ENCODE measurements around the gene ENOPH1.

Gene ENOPH1

GRCh38 chr4:82482387-82482786, 52.0 kb downstream of the ENOPH1 start:
- DNase-seq (ENCODE audit: extremely low spot score) = no peak
- TF ChIP-seq BHLHE40 (IDR thresholded peaks at IDR 0.05; ENCODE audit: borderline replicate concordance) (no peak), FOXM1 (IDR thresholded peaks at IDR 0.05; ENCODE audit: borderline replicate concordance) (no peak), SP1 (IDR thresholded peaks at IDR 0.05) (no peak), ARNT (IDR thresholded peaks at IDR 0.05) (no peak), FOXA1 (IDR thresholded peaks at IDR 0.05) (no peak), HDGF (IDR thresholded peaks at IDR 0.05; ENCODE audit: borderline replicate concordance) (no peak), L3MBTL2 (conservative IDR thresholded peaks at IDR 0.05) (no peak), ELF4 (IDR thresholded peaks at IDR 0.05) (no peak), TARDBP (IDR thresholded peaks at IDR 0.05) (no peak), CTBP1 (IDR thresholded peaks at IDR 0.05; ENCODE audit: borderline replicate concordance) (no peak), FOXK2 (IDR thresholded peaks at IDR 0.05) (no peak)
- CTCF ChIA-PET = no interaction called here
- POLR2A ChIA-PET = no interaction called here

- TF ChIP-seq CTBP1 (IDR thresholded peaks at IDR 0.05; ENCODE audit: borderline replicate concordance) = no peak
- TF ChIP-seq BHLHE40 (IDR thresholded peaks at IDR 0.05; ENCODE audit: borderline replicate concordance) = no peak
- TF ChIP-seq ELF4 (IDR thresholded peaks at IDR 0.05) = no peak
- TF ChIP-seq FOXM1 (IDR thresholded peaks at IDR 0.05; ENCODE audit: borderline replicate concordance) = no peak
- TF ChIP-seq LEF1 (IDR thresholded peaks at IDR 0.05; ENCODE audit: borderline replicate concordance) = no peak
- no peak for TF ChIP-seq NFRKB (IDR thresholded peaks at IDR 0.05)
- TF ChIP-seq ZNF384 (IDR thresholded peaks at IDR 0.05) = no peak
- TF ChIP-seq PKNOX1 (IDR thresholded peaks at IDR 0.05) = no peak
- no peak for TF ChIP-seq ARNT (IDR thresholded peaks at IDR 0.05)
- TF ChIP-seq HDGF (IDR thresholded peaks at IDR 0.05; ENCODE audit: borderline replicate concordance) = no peak
- no peak for TF ChIP-seq TARDBP (IDR thresholded peaks at IDR 0.05)
- TF ChIP-seq SP1 (IDR thresholded peaks at IDR 0.05) = no peak
- no peak for TF ChIP-seq FOXK2 (IDR thresholded peaks at IDR 0.05)
- TF ChIP-seq FOXA1 (IDR thresholded peaks at IDR 0.05) = no peak
- no peak for TF ChIP-seq SUZ12 (IDR thresholded peaks at IDR 0.05)
- TF ChIP-seq L3MBTL2 (conservative IDR thresholded peaks at IDR 0.05) = no peak
- ChIA-PET CTCF (interaction anchor here (1.2 kb wide), 1 partner anchor 254 kb away, joined by 3 read pairs; no protein-coding TSS in a partner anchor), POLR2A (no interaction called here)
- DNase-seq (ENCODE audit: extremely low spot score) = no peak
Measured at GRCh38 chr4:82484996-82485783, 54.8 kb downstream of the ENOPH1 start.

- no peak for TF ChIP-seq FOXA1 (IDR thresholded peaks at IDR 0.05)
- no peak for TF ChIP-seq ELF4 (IDR thresholded peaks at IDR 0.05)
- no peak for TF ChIP-seq SP1 (IDR thresholded peaks at IDR 0.05)
- no peak for TF ChIP-seq PKNOX1 (IDR thresholded peaks at IDR 0.05)
- TF ChIP-seq FOXM1 (IDR thresholded peaks at IDR 0.05; ENCODE audit: borderline replicate concordance) = no peak
- TF ChIP-seq LEF1 (IDR thresholded peaks at IDR 0.05; ENCODE audit: borderline replicate concordance) = no peak
- POLR2A ChIA-PET = no interaction called here
- CTCF ChIA-PET = no interaction called here
- no peak for DNase-seq (ENCODE audit: extremely low spot score)
Measured at GRCh38 chr4:82489076-82489475, 58.7 kb downstream of the ENOPH1 start.

GRCh38 chr4:82489987-82490386, 59.6 kb downstream of the ENOPH1 start:
- CTCF ChIA-PET = no interaction called here
- DNase-seq (ENCODE audit: extremely low spot score) = no peak
- POLR2A ChIA-PET = interaction anchor here (1.3 kb wide), 1 partner anchor 61 kb away, joined by 3 read pairs; no protein-coding TSS in a partner anchor
- TF ChIP-seq NFRKB (IDR thresholded peaks at IDR 0.05) (no peak), FOXK2 (IDR thresholded peaks at IDR 0.05) (no peak), CTBP1 (IDR thresholded peaks at IDR 0.05; ENCODE audit: borderline replicate concordance) (no peak), ZNF384 (IDR thresholded peaks at IDR 0.05) (no peak), PKNOX1 (IDR thresholded peaks at IDR 0.05) (no peak), FOXM1 (IDR thresholded peaks at IDR 0.05; ENCODE audit: borderline replicate concordance) (no peak), TARDBP (IDR thresholded peaks at IDR 0.05) (no peak), SP1 (IDR thresholded peaks at IDR 0.05) (no peak), FOXA1 (IDR thresholded peaks at IDR 0.05) (no peak), LEF1 (IDR thresholded peaks at IDR 0.05; ENCODE audit: borderline replicate concordance) (no peak), BHLHE40 (IDR thresholded peaks at IDR 0.05; ENCODE audit: borderline replicate concordance) (no peak), L3MBTL2 (conservative IDR thresholded peaks at IDR 0.05) (no peak), SUZ12 (IDR thresholded peaks at IDR 0.05) (no peak), HDGF (IDR thresholded peaks at IDR 0.05; ENCODE audit: borderline replicate concordance) (no peak), ELF4 (IDR thresholded peaks at IDR 0.05) (no peak), ARNT (IDR thresholded peaks at IDR 0.05) (no peak)

- CTCF ChIA-PET = no interaction called here
Measured at GRCh38 chr4:82491251-82491960, 61.0 kb downstream of the ENOPH1 start.

More at GRCh38 chr4:82491251-82491960, 61.0 kb downstream of the ENOPH1 start:
- TF ChIP-seq FOXK2 (IDR thresholded peaks at IDR 0.05) = no peak
- TF ChIP-seq L3MBTL2 (conservative IDR thresholded peaks at IDR 0.05) = no peak
- TF ChIP-seq FOXM1 (IDR thresholded peaks at IDR 0.05; ENCODE audit: borderline replicate concordance) = no peak
- TF ChIP-seq BHLHE40 (IDR thresholded peaks at IDR 0.05; ENCODE audit: borderline replicate concordance) = no peak
- no peak for TF ChIP-seq PKNOX1 (IDR thresholded peaks at IDR 0.05)
- no peak for TF ChIP-seq ZNF384 (IDR thresholded peaks at IDR 0.05)
- no peak for TF ChIP-seq SUZ12 (IDR thresholded peaks at IDR 0.05)
- TF ChIP-seq CTBP1 (IDR thresholded peaks at IDR 0.05; ENCODE audit: borderline replicate concordance) = no peak
- TF ChIP-seq HDGF (IDR thresholded peaks at IDR 0.05; ENCODE audit: borderline replicate concordance) = no peak
- TF ChIP-seq LEF1 (IDR thresholded peaks at IDR 0.05; ENCODE audit: borderline replicate concordance) = no peak
- no peak for TF ChIP-seq FOXA1 (IDR thresholded peaks at IDR 0.05)
- no peak for TF ChIP-seq SP1 (IDR thresholded peaks at IDR 0.05)
- no peak for TF ChIP-seq ARNT (IDR thresholded peaks at IDR 0.05)
- no peak for TF ChIP-seq ELF4 (IDR thresholded peaks at IDR 0.05)
- no peak for TF ChIP-seq TARDBP (IDR thresholded peaks at IDR 0.05)
- TF ChIP-seq NFRKB (IDR thresholded peaks at IDR 0.05) = no peak
- POLR2A ChIA-PET = interaction anchor here (1.3 kb wide), 1 partner anchor 62 kb away, joined by 3 read pairs; no protein-coding TSS in a partner anchor
- DNase-seq (ENCODE audit: extremely low spot score) = no peak

Data from HEK293T (cell line).